ENCODE results near the gene CDK11B.
"Not testable (repeated sequence)": the region's sequence is repeated elsewhere in the genome, so short reads cannot be mapped to it uniquely, and the experiment has no call there.

DNA sequence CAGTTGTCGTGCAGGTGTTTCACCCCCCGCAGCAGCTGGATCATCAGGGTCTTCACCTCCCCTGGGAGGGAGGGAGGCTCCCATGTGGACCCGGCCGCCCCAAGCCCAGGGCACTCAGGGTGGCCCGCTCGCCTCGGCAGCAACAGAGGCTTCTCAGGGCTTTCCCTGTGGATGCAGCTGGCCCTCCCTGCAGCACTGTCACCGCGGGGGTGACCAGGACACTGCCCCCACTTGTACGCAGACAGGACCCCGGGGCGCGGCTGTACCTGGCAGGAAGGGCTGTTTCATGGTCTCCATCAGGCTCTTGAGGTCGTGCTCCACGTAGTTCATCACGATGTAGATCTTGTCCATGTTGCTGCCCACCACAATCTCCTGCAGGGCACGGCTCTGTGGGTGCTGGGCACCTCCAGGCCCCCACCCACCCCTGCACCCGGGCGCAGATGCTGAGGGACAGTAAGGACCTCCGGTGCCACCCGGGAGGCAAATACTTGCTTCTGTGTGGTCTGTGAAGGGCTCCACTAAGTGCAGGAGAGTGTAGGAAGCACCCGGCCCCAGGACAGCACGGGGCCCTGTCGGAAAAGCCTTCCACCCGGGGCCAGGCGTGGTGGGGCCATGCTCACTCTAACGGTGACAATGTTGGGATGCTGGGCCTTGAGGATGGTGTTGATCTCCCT lies 45.6 kb upstream of the CDK11B start:
- TF ChIP-seq CTCF (IDR thresholded peaks at IDR 0.05); POLR2AphosphoS5 (IDR thresholded peaks at IDR 0.05; ENCODE audit: insufficient read depth in 1 of 2, low read depth in 1 of 2): not testable (repeated sequence)

Data from vagina (tissue), 2 donors.